ENCODE results near the gene DCP1B.
A peak's percentile ranks its signal among the peaks of the same experiment; 100 is the strongest.

The DCP1B gene

DNA sequence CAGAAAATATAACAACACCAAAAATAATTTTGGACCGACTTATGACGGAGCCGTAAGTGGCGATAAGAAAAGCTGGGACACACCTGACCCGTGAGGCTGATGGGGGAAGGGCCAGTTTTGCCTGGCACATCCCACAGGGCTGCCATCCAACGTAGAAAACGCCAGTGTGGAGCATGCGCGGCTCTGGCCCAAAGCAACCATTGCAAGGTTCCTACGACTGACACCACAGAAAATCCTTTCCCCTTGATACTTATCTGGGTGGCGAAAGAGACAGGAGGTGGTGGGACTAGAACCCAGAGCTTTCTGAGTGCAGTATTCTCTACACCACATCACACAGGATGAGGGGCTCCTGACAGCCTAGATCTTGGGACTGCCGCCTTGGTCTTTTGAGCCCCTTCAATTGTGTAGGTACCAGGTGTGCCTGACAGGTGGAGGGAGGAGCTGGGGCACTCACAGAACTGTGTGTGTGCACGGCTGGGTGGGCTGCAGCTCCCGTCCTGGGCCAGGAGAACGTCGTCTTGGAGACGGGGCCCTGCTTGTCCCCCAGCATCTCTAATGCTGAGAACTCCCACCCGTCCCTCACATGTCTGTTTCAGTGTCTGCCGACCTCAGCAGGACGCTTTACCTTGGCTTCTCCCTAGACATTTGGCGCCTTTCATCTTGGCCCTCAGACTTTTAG, 68.4 kb downstream of the DCP1B start:
- Mint-ChIP-seq H3K9me3 (no peaks in the 10 kb centered on the region), H3K4me3 (no peak overlapping the region), H3K4me1 (peaks cover 8% of the 10 kb centered on the region), H3K27me3 (no peaks in the 10 kb centered on the region), H3K27ac (peak overlapping the region in 1 of 2 donors; percentile 31)
- ATAC-seq (no peak), DNase-seq (no peak)

DNA sequence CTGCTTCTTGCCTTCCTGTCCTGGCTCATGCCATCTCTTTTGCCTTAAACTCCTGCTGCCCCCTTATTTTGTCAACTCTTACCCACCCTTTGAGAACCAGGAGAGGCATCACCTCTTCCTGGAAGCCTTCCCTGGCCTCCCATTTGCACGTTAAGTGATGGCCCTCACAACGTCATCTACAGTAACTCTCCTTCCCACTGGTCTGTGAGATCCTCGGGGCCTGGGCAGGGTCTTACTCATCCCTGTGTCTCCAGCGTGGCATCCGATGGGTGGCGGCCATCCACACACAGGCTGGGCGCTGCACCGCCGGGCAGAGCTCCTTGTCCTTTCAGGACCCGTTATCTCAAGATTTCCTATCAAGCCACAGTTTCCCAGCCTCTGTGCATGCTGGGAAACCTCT, 69.0 kb downstream of the DCP1B start:
- ATAC-seq (no peak), DNase-seq (no peak)
- no peaks in the 10 kb centered on the region for H3K27me3 Mint-ChIP-seq
- H3K9me3 Mint-ChIP-seq = no peaks in the 10 kb centered on the region
- peaks cover 10% of the 10 kb centered on the region for H3K4me1 Mint-ChIP-seq
- no peak overlapping the region for H3K4me3 Mint-ChIP-seq
- H3K27ac Mint-ChIP-seq = no peak overlapping the region

DNA sequence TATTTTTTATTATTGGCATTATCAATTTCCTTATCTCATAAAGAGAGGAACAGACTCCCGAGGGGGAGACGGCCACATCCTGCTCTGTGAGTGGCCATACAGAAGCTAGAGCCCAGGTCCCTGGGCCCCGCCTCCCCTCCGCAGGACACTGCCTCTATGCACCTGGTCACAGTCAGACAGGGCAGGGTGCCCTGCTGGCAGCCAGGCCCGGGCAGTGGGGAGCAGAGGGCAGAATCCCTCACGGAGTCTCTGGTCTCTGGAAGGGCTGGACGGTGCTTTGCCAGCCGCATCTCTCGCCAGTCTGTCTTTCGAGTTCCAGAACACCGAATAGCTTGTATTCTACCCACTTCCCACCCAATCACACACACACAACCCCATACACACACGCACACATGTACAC, 69.4 kb downstream of the DCP1B start:
- Mint-ChIP-seq H3K4me3 (no peak overlapping the region), H3K4me1 (peaks cover 14% of the 10 kb centered on the region)
- peak; percentile 23 for ATAC-seq

GRCh38 chr12:1934068-1934467, 70.2 kb downstream of the DCP1B start:
- no peak overlapping the region for H3K4me3 Mint-ChIP-seq
- H3K27ac Mint-ChIP-seq = no peak overlapping the region
- H3K27me3 Mint-ChIP-seq = no peaks in the 10 kb centered on the region
- no peaks in the 10 kb centered on the region for H3K9me3 Mint-ChIP-seq
- peaks cover 19% of the 10 kb centered on the region for H3K4me1 Mint-ChIP-seq
- DNase-seq (no peak), ATAC-seq (no peak)

More for the DNA sequence above, 69.4 kb downstream of the DCP1B start:
- no peak for DNase-seq
- Mint-ChIP-seq H3K27me3 (no peaks in the 10 kb centered on the region), H3K27ac (no peak overlapping the region), H3K9me3 (no peaks in the 10 kb centered on the region)

DNA sequence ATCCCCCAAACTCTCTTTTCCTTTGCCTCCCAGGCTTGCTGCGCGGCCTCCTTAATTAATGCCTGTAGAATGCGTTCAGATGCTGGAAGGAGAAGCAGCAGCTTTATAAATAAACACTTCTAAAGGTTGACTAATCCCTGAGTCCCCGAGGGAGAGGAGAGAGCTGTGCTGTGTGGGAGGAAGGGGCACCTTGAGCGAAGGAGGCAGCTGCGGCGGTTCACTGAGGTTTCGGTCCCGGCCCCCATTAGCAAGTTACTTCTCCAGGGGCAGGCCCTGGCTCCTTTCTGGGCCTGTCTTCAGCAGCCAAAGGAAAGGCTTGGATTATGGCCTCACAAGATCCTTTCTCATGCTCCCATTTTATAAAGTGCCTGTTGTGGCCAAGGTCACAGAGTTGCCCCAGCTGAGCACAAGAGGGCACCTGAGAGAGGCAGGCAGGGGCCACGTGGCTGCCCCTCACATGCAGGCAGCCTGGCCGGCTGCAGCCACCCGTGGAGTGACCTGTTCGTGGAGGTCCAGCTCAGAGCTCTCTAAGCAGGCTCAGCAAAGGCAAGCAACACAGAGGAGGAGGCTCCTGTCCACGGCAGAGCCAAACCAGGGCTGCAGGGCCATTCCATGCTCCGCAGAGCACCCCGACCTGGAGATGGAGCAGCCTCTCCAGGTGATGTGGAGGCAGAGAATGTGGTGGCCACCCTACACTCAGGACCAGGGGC, 70.8 kb downstream of the DCP1B start:
- ATAC-seq (no peak), DNase-seq (no peak)
- no peak overlapping the region for H3K4me3 Mint-ChIP-seq
- peaks cover 21% of the 10 kb centered on the region for H3K4me1 Mint-ChIP-seq
- no peaks in the 10 kb centered on the region for H3K27me3 Mint-ChIP-seq
- H3K9me3 Mint-ChIP-seq = no peaks in the 10 kb centered on the region
- H3K27ac Mint-ChIP-seq = peak overlapping the region in 1 of 2 donors; percentile 5

- Mint-ChIP-seq H3K9me3 (no peaks in the 10 kb centered on the region), H3K27me3 (no peaks in the 10 kb centered on the region), H3K27ac (no peak overlapping the region), H3K4me3 (no peak overlapping the region), H3K4me1 (peaks cover 21% of the 10 kb centered on the region)
- ATAC-seq (no peak), DNase-seq (no peak)
Observed at GRCh38 chr12:1932264-1932777, 71.9 kb downstream of the DCP1B start.

GRCh38 chr12:1931642-1932041, 72.6 kb downstream of the DCP1B start:
- no peak overlapping the region for H3K4me3 Mint-ChIP-seq
- H3K9me3 Mint-ChIP-seq = no peaks in the 10 kb centered on the region
- H3K27ac Mint-ChIP-seq = peak overlapping the region in 1 of 2 donors; percentile 35
- DNase-seq (no peak), ATAC-seq (no peak)
- H3K27me3 Mint-ChIP-seq = no peaks in the 10 kb centered on the region
- peaks cover 21% of the 10 kb centered on the region for H3K4me1 Mint-ChIP-seq

- Mint-ChIP-seq H3K4me1 (peaks cover 21% of the 10 kb centered on the region), H3K27ac (peak overlapping the region in 1 of 2 donors; percentile 79), H3K27me3 (no peaks in the 10 kb centered on the region), H3K4me3 (no peak overlapping the region), H3K9me3 (no peaks in the 10 kb centered on the region)
- no peak for DNase-seq
- ATAC-seq = peak; percentile 17
Observed at GRCh38 chr12:1930803-1931597, 73.3 kb downstream of the DCP1B start.

GRCh38 chr12:1929985-1930802, 74.1 kb downstream of the DCP1B start:
- no peaks in the 10 kb centered on the region for H3K27me3 Mint-ChIP-seq
- H3K4me1 Mint-ChIP-seq = peaks cover 22% of the 10 kb centered on the region
- ATAC-seq (no peak), DNase-seq (no peak)
- H3K27ac Mint-ChIP-seq = no peak overlapping the region
- H3K4me3 Mint-ChIP-seq = no peak overlapping the region
- no peaks in the 10 kb centered on the region for H3K9me3 Mint-ChIP-seq

GRCh38 chr12:1929241-1929984, 74.8 kb downstream of the DCP1B start:
- Mint-ChIP-seq H3K4me3 (no peak overlapping the region), H3K27ac (peak overlapping the region; percentile 12 to 44), H3K9me3 (no peaks in the 10 kb centered on the region), H3K27me3 (peaks cover 7% of the 10 kb centered on the region), H3K4me1 (peaks cover 29% of the 10 kb centered on the region)
- ATAC-seq (no peak), DNase-seq (no peak)

GRCh38 chr12:1928439-1929121, 75.7 kb downstream of the DCP1B start:
- H3K4me1 Mint-ChIP-seq = peaks cover 32% of the 10 kb centered on the region
- no peak overlapping the region for H3K27ac Mint-ChIP-seq
- ATAC-seq = no peak
- peaks cover 10% of the 10 kb centered on the region for H3K27me3 Mint-ChIP-seq
- no peaks in the 10 kb centered on the region for H3K9me3 Mint-ChIP-seq
- H3K4me3 Mint-ChIP-seq = no peak overlapping the region
- no peak for DNase-seq

DNA sequence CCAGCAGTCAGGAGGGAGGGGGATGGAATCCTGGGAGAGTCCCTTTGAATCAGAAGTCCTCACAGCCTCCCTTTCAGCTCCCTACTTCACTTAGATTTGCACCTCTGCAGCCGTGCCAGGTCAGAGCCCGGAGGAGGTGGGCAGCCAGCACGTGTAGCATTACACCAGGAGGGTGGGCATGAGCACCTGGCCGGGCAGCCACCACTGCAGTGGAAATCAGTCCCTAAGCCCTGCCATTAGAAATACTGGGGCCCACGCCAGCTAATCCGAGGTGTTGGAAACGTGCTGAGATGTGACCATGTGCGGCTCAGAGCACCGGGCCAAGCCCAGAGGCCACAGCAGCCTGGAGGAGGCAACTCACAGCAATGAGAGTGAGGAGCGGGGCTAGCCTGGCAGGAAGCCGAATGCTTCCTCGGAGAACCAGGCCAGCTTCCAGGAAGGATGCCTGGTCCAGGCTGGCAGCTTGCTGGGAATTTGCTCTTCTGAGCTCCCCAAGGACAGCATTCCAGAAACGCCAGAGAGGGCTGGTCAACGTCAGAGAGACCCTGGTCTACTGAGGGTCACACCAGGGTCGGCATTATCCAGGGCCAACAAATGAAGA, 76.4 kb downstream of the DCP1B start:
- DNase-seq = no peak
- peaks cover 32% of the 10 kb centered on the region for H3K4me1 Mint-ChIP-seq
- no peak overlapping the region for H3K4me3 Mint-ChIP-seq

DNA sequence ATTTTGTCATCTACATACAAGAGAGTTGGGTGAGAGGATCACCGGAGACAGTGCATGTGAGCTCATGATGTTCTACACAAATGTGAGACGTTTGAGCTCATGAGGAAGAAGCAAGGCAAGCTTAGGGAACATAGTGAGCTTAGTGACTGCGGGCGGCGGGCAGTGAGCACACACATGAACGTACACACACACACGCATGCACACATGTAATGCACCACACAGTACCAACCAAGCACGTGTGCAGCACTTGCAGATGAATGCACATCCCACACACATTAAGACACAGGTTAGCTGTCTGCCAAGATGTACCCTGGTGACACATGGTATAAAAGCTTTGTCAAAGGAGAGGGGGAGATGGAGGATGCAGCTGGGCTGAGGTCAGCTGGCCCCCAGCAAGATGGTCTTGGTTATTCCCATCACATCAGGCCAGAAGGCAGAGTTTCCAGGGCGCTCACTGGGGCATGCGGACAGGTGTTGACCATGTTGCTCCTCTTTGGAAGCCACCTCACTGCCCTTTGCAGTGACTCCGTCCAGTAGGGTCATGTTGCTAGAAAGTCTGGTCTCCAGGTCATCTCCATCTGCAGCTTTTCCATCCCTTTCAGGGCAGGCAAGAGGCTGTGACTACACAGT, 77.1 kb downstream of the DCP1B start:
- Mint-ChIP-seq H3K27me3 (peaks cover 10% of the 10 kb centered on the region), H3K27ac (no peak overlapping the region), H3K4me1 (peaks cover 29% of the 10 kb centered on the region), H3K4me3 (no peak overlapping the region), H3K9me3 (no peaks in the 10 kb centered on the region)
- ATAC-seq (no peak), DNase-seq (no peak)

More for the DNA sequence above, 76.4 kb downstream of the DCP1B start:
- H3K27ac Mint-ChIP-seq = no peak overlapping the region
- no peak for ATAC-seq
- peaks cover 10% of the 10 kb centered on the region for H3K27me3 Mint-ChIP-seq
- H3K9me3 Mint-ChIP-seq = no peaks in the 10 kb centered on the region

Measured in stimulated activated naive CD8-positive, alpha-beta T cell treated with anti-CD3 and anti-CD28 coated beads, Interleukin-15, amount 100 ng/mL, for 72 hours (primary cell).